ENCODE data around the gene BNIP2.

DNA sequence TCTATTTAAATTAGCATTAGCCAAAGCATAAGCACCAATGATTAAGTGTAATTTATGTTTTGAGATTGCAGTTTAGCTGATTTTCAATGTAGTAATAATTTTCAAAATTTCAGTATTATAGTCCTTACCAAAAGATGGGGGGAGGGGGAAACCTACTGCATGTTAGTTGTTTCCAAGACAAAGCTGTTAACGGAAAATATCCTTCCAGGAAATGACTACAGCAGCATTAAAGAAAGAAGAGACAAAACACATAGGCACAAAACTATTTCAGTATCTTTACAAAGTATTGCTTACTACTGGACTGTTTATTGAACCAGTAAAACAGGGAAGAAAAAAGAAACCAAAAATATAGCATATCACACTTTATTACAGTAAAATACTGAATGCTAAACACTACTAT is 10.5 kb downstream of the BNIP2 start:
- TF ChIP-seq, protein P1, sequence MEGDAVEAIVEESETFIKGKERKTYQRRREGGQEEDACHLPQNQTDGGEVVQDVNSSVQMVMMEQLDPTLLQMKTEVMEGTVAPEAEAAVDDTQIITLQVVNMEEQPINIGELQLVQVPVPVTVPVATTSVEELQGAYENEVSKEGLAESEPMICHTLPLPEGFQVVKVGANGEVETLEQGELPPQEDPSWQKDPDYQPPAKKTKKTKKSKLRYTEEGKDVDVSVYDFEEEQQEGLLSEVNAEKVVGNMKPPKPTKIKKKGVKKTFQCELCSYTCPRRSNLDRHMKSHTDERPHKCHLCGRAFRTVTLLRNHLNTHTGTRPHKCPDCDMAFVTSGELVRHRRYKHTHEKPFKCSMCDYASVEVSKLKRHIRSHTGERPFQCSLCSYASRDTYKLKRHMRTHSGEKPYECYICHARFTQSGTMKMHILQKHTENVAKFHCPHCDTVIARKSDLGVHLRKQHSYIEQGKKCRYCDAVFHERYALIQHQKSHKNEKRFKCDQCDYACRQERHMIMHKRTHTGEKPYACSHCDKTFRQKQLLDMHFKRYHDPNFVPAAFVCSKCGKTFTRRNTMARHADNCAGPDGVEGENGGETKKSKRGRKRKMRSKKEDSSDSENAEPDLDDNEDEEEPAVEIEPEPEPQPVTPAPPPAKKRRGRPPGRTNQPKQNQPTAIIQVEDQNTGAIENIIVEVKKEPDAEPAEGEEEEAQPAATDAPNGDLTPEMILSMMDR (IDR thresholded peaks at IDR 0.05; ENCODE audit: low read depth, low read length): no peak
- TF ChIP-seq, protein P2, sequence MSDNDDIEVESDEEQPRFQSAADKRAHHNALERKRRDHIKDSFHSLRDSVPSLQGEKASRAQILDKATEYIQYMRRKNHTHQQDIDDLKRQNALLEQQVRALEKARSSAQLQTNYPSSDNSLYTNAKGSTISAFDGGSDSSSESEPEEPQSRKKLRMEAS (IDR thresholded peaks at IDR 0.05; ENCODE audit: low read depth, low read length): no peak
- no peak for TF ChIP-seq POLR2A (IDR thresholded peaks at IDR 0.05; ENCODE audit: extremely low read depth, insufficient read length)
- TF ChIP-seq MYC (IDR thresholded peaks at IDR 0.05; ENCODE audit: low read depth, low read length): no peak

Measured in NB4 (cell line).